ENCODE results near the gene DMD.
"Not testable (repeated sequence)": the region's sequence is repeated elsewhere in the genome, so short reads cannot be mapped to it uniquely, and the experiment has no call there.

The DMD gene

GRCh38 chrX:31934842-31935370 lies 1276.4 kb downstream of the DMD start:
- TF ChIP-seq CTCF (conservative IDR thresholded peaks at IDR 0.05; ENCODE audit: low read depth, low read length): no peak
- DNase-seq (ENCODE audit: low read depth): no peak
- H3K4me3 ChIP-seq (ENCODE audit: low read depth, low read length): no peak overlapping the region

GRCh38 chrX:31934015-31934414 lies 1277.3 kb downstream of the DMD start:
- no peak overlapping the region for H3K4me3 ChIP-seq (ENCODE audit: low read depth, low read length)
- no peak for DNase-seq (ENCODE audit: low read depth)
- TF ChIP-seq CTCF (conservative IDR thresholded peaks at IDR 0.05; ENCODE audit: low read depth, low read length): no peak

GRCh38 chrX:31932769-31933168 lies 1278.6 kb downstream of the DMD start:
- no peak for DNase-seq (ENCODE audit: low read depth)
- no peak for TF ChIP-seq CTCF (conservative IDR thresholded peaks at IDR 0.05; ENCODE audit: low read depth, low read length)
- no peak overlapping the region for H3K4me3 ChIP-seq (ENCODE audit: low read depth, low read length)

- not testable (repeated sequence) for DNase-seq (ENCODE audit: low read depth)
Measured at GRCh38 chrX:31932320-31932719, 1279.0 kb downstream of the DMD start.

GRCh38 chrX:31931225-31931624 lies 1280.1 kb downstream of the DMD start:
- TF ChIP-seq CTCF (conservative IDR thresholded peaks at IDR 0.05; ENCODE audit: low read depth, low read length): no peak
- DNase-seq (ENCODE audit: low read depth): peak; percentile 53
- H3K4me3 ChIP-seq (ENCODE audit: low read depth, low read length): no peak overlapping the region

More at GRCh38 chrX:31932320-31932719, 1279.0 kb downstream of the DMD start:
- not testable (repeated sequence) for H3K4me3 ChIP-seq (ENCODE audit: low read depth, low read length)

GRCh38 chrX:31929366-31929765 lies 1282.0 kb downstream of the DMD start:
- no peak overlapping the region for H3K4me3 ChIP-seq (ENCODE audit: low read depth, low read length)
- DNase-seq (ENCODE audit: low read depth): no peak
- no peak for TF ChIP-seq CTCF (conservative IDR thresholded peaks at IDR 0.05; ENCODE audit: low read depth, low read length)

GRCh38 chrX:31921236-31921635 lies 1290.1 kb downstream of the DMD start:
- no peak overlapping the region for H3K4me3 ChIP-seq (ENCODE audit: low read depth, low read length)
- TF ChIP-seq CTCF (conservative IDR thresholded peaks at IDR 0.05; ENCODE audit: low read depth, low read length): no peak
- no peak for DNase-seq (ENCODE audit: low read depth)
